Measurements from ENCODE around the gene FTCD. TPM values are rescaled to one million over a fixed set of nuclear protein-coding genes. Genes with fewer than 3 reads are reported as not detected.
"Not testable (repeated sequence)": the region's sequence is repeated elsewhere in the genome, so short reads cannot be mapped to it uniquely, and the experiment has no call there.

Gene FTCD
- total and polyA plus RNA-seq, 2 donors (not counting 1 experiment from before 2014, with no cell fraction given) = 0.27 to 1.3 TPM

GRCh38 chr21:46108827-46109312, 46.5 kb downstream of the FTCD start:
- no peak overlapping the region for H2AFZ ChIP-seq (ENCODE audit: low read length)
- no peak for DNase-seq (ENCODE audit: low read depth in 2 of 2)
- H4K20me1 ChIP-seq (ENCODE audit: control insufficient read depth, extremely low read depth, insufficient read depth, low read length) = peaks cover 6% of the 10 kb centered on the region
- no peak for TF ChIP-seq CTCF (conservative IDR thresholded peaks at IDR 0.05 in 1 of 2, IDR thresholded peaks at IDR 0.05 in 1 of 2; ENCODE audit: low read depth in 1 of 2, low read length in 2 of 2)
- no peak for TF ChIP-seq EZH2 (IDR thresholded peaks at IDR 0.05; ENCODE audit: low read length, missing control alignments)
- H3K4me2 ChIP-seq (ENCODE audit: extremely low read depth, insufficient read depth, low read length) = no peak overlapping the region
- H3K4me3 ChIP-seq (replicated peaks in 1 of 4; ENCODE audit: control extremely low read depth in 1 of 4, insufficient read depth in 1 of 4, low read depth in 3 of 4, low read length in 4 of 4) = no peak overlapping the region
- H3K4me1 ChIP-seq (ENCODE audit: control insufficient read depth, extremely low read depth, insufficient read depth, low read length) = peaks cover 4% of the 10 kb centered on the region
- no peak overlapping the region for H3K27ac ChIP-seq (ENCODE audit: insufficient read depth, low read length)
- peaks cover 39% of the 10 kb centered on the region for H3K36me3 ChIP-seq (ENCODE audit: control insufficient read depth, insufficient read depth, low read length)
- H3K9ac ChIP-seq (ENCODE audit: insufficient read depth, low read length) = no peak overlapping the region
- no peaks in the 10 kb centered on the region for H3K27me3 ChIP-seq (ENCODE audit: control insufficient read depth, insufficient read depth, low read length)
- no peaks in the 10 kb centered on the region for H3K9me3 ChIP-seq (ENCODE audit: control insufficient read depth, insufficient read depth, low read depth, low read length)
- H3K79me2 ChIP-seq (ENCODE audit: control insufficient read depth, insufficient read depth, low read length) = peaks cover 95% of the 10 kb centered on the region

- H3K4me1 ChIP-seq (ENCODE audit: control insufficient read depth, extremely low read depth, insufficient read depth, low read length); H2AFZ ChIP-seq (ENCODE audit: low read length); H3K27ac ChIP-seq (ENCODE audit: insufficient read depth, low read length); H3K4me2 ChIP-seq (ENCODE audit: extremely low read depth, insufficient read depth, low read length); DNase-seq (ENCODE audit: low read depth in 2 of 2); H4K20me1 ChIP-seq (ENCODE audit: control insufficient read depth, extremely low read depth, insufficient read depth, low read length); H3K9me3 ChIP-seq (ENCODE audit: control insufficient read depth, insufficient read depth, low read depth, low read length); H3K27me3 ChIP-seq (ENCODE audit: control insufficient read depth, insufficient read depth, low read length); H3K4me3 ChIP-seq (replicated peaks in 1 of 4; ENCODE audit: control extremely low read depth in 1 of 4, insufficient read depth in 1 of 4, low read depth in 3 of 4, low read length in 4 of 4); H3K9ac ChIP-seq (ENCODE audit: insufficient read depth, low read length): not testable (repeated sequence)
- peaks cover 30% of the 10 kb centered on the region for H3K36me3 ChIP-seq (ENCODE audit: control insufficient read depth, insufficient read depth, low read length)
- peaks cover 96% of the 10 kb centered on the region for H3K79me2 ChIP-seq (ENCODE audit: control insufficient read depth, insufficient read depth, low read length)
Measured at GRCh38 chr21:46107376-46107775, 48.0 kb downstream of the FTCD start.

DNA sequence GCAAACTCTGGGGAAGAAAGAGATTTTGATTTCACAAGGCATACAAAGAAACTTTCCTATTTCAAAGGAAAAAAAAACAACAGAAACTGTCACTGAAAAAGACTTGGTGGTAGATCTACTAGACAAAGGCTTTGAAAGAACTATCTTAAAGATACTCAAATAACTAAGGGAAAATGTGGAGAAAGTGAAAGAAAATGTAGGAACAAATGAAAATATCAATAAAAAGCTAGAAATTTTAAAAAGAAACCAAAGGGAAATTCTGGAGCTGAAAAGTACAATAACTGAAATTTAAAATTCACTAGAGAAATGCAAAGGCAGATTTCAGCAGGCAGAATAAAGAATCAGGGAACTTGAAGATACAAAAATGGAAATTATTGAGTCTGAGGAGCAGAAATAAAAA, 51.3 kb downstream of the FTCD start:
- H3K4me1 ChIP-seq (ENCODE audit: control insufficient read depth, extremely low read depth, insufficient read depth, low read length) = peaks cover 2% of the 10 kb centered on the region
- H4K20me1 ChIP-seq (ENCODE audit: control insufficient read depth, extremely low read depth, insufficient read depth, low read length) = peaks cover 11% of the 10 kb centered on the region
- H3K9me3 ChIP-seq (ENCODE audit: control insufficient read depth, insufficient read depth, low read depth, low read length) = no peaks in the 10 kb centered on the region
- H3K4me3 ChIP-seq (replicated peaks in 1 of 4; ENCODE audit: control extremely low read depth in 1 of 4, insufficient read depth in 1 of 4, low read depth in 3 of 4, low read length in 4 of 4) = no peak overlapping the region
- H3K9ac ChIP-seq (ENCODE audit: insufficient read depth, low read length) = no peak overlapping the region
- H3K36me3 ChIP-seq (ENCODE audit: control insufficient read depth, insufficient read depth, low read length) = peaks cover 6% of the 10 kb centered on the region
- peaks cover 99% of the 10 kb centered on the region for H3K79me2 ChIP-seq (ENCODE audit: control insufficient read depth, insufficient read depth, low read length)
- TF ChIP-seq CTCF (conservative IDR thresholded peaks at IDR 0.05 in 1 of 2, IDR thresholded peaks at IDR 0.05 in 1 of 2; ENCODE audit: low read depth in 1 of 2, low read length in 2 of 2) (no peak), EZH2 (IDR thresholded peaks at IDR 0.05; ENCODE audit: low read length, missing control alignments) (no peak)
- H3K27ac ChIP-seq (ENCODE audit: insufficient read depth, low read length) = no peak overlapping the region
- H2AFZ ChIP-seq (ENCODE audit: low read length) = no peak overlapping the region
- H3K4me2 ChIP-seq (ENCODE audit: extremely low read depth, insufficient read depth, low read length) = no peak overlapping the region
- no peak for DNase-seq (ENCODE audit: low read depth in 2 of 2)
- H3K27me3 ChIP-seq (ENCODE audit: control insufficient read depth, insufficient read depth, low read length) = no peaks in the 10 kb centered on the region

Measured in fibroblast of lung (primary cell).